Measurements from ENCODE around the gene TBC1D14.
A peak's percentile ranks its signal among the peaks of the same experiment; 100 is the strongest.

TBC1D14 gene

DNA sequence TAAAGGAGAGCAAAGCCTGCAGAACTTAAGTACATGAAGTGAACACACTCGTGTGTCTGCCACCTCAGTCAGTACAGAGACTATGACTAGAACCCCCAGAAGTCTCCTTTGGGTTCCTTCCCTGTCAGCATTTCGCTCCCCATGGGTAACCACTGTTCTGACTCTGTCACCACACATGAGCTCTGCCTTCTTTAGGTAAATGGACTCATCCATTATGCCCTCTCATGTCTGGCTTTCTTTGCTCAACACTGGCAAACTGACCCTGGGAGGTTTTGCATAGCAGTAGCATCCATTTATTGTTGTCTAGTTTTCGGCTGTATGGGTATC is 38.5 kb downstream of the TBC1D14 start:
- peaks cover 0 to 4% (median 1%) of the 10 kb centered on the region in 4 donors for H3K4me1 ChIP-seq
- TF ChIP-seq, protein P1, sequence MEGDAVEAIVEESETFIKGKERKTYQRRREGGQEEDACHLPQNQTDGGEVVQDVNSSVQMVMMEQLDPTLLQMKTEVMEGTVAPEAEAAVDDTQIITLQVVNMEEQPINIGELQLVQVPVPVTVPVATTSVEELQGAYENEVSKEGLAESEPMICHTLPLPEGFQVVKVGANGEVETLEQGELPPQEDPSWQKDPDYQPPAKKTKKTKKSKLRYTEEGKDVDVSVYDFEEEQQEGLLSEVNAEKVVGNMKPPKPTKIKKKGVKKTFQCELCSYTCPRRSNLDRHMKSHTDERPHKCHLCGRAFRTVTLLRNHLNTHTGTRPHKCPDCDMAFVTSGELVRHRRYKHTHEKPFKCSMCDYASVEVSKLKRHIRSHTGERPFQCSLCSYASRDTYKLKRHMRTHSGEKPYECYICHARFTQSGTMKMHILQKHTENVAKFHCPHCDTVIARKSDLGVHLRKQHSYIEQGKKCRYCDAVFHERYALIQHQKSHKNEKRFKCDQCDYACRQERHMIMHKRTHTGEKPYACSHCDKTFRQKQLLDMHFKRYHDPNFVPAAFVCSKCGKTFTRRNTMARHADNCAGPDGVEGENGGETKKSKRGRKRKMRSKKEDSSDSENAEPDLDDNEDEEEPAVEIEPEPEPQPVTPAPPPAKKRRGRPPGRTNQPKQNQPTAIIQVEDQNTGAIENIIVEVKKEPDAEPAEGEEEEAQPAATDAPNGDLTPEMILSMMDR (IDR thresholded peaks at IDR 0.05) = no peak
- no peak overlapping the region for H3K27ac ChIP-seq
- H3K27me3 ChIP-seq = no peaks in the 10 kb centered on the region
- DNase-seq = no peak
- no peak overlapping the region for H3K4me3 ChIP-seq
- no peaks in the 10 kb centered on the region for H3K9me3 ChIP-seq
- H3K36me3 ChIP-seq = no peaks in the 10 kb centered on the region
- intact Hi-C loops (cut with DNase I; ENCODE audit: low total_unique reads) = no loop called here

DNA sequence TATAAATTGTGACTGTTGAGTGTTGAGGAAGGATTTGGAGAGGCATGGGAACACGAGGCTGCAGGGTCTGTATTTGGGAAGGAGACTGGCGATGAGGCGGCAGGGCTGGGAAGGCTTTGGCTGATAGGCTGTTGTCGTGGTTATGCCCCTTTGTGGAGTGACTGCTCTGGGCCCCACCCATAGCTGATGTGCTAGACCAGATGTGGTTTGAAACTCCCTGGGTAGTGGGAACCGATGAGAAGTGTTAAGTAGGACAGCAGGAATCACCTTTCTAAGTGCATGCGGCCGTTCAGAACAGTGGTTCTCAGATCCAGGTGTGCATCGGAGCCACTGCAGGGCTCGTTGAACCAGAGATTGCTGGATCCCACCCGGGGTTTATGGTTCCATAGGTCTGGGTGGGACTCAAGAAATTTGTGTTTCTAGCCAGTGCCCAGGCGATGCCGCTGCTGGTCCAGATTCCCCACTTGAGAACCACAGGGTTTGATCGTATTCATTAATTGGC is 42.3 kb downstream of the TBC1D14 start:
- no peaks in the 10 kb centered on the region for H3K27me3 ChIP-seq
- no peaks in the 10 kb centered on the region for H3K9me3 ChIP-seq
- intact Hi-C loops (cut with DNase I; ENCODE audit: low total_unique reads) = no loop called here
- H3K4me1 ChIP-seq = peaks cover 0 to 9% (median 3%) of the 10 kb centered on the region in 4 donors
- no peak overlapping the region for H3K27ac ChIP-seq
- DNase-seq = no peak
- TF ChIP-seq, protein P1 (IDR thresholded peaks at IDR 0.05) = no peak
- H3K4me3 ChIP-seq = no peak overlapping the region
- no peaks in the 10 kb centered on the region for H3K36me3 ChIP-seq

DNA sequence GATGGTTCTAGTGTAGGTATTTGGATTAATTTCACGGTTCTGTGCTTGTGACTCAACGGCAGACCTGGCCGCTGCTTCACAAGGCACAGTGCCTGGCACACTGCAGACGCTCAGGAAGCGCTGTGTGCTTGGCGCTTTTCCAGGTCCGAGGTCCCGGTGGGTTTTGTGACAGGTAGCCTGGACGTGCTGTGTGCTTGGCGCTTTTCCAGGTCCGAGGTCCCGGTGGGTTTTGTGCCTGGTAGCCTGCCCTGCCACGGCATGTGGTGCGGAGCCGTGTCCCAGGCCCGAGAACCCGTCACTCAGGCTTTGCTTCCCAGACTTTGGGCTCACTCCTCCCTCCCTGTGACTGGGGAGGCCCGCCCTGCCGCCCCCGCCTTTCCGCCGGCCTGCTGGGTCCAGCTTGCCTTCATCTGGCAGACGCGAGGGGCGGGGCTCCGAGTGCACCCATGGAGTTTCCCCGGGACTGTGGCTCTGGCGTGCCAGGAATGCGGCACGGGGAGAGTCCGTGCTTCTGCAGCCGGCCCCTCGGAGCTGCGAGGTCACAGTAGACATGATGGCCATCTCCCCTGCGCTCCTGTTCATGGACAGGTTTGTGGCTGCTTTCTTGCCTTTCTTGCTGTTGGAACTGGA is 44.2 kb downstream of the TBC1D14 start:
- DNase-seq = peak; percentile 50 to 78
- H3K4me3 ChIP-seq = peak overlapping the region in 1 of 2 donors; percentile 15
- H3K36me3 ChIP-seq = no peaks in the 10 kb centered on the region
- intact Hi-C loops (cut with DNase I; ENCODE audit: low total_unique reads) = no loop called here
- peaks cover 0 to 13% (median 3%) of the 10 kb centered on the region in 4 donors for H3K4me1 ChIP-seq
- TF ChIP-seq, protein P1 (IDR thresholded peaks at IDR 0.05) = no peak
- no peaks in the 10 kb centered on the region for H3K27me3 ChIP-seq
- no peaks in the 10 kb centered on the region for H3K9me3 ChIP-seq
- H3K27ac ChIP-seq = no peak overlapping the region

DNA sequence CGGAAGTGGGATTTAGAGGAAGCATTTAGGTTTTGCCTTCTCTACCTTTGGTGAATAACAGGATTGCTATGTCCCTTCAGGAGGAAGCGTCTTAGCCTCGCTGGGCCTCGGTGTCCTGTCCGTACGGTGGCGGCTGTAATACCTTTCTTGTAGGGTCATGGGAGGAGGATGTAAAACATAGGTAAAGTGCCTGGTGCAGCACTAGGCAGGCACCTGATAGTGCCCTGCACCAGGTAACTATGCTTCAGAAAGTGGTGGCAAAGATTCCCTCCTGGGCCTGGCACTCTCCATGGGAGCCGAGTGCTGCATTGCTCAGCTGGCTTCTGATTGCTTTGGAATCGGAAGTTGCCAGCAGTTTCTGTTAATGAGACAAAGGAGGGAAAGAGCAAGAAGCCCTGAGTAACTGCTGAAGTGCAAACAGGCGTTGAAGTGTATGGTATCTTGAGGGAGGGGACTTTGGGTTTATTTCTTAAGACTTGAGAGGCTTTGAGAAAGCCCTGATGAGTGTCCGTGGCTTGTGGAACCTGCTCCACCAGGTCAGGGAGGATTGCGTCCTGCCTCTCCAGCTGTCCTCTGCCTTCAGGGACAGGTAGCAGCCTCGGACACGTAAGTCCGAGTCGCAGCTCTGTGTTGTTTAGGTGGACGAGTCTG is 45.8 kb downstream of the TBC1D14 start:
- TF ChIP-seq, protein P1 (IDR thresholded peaks at IDR 0.05) = no peak
- no peaks in the 10 kb centered on the region for H3K36me3 ChIP-seq
- H3K4me1 ChIP-seq = peaks cover 0 to 13% (median 3%) of the 10 kb centered on the region in 4 donors
- H3K27ac ChIP-seq = no peak overlapping the region
- H3K4me3 ChIP-seq = no peak overlapping the region
- DNase-seq = peak in 1 of 2 donors; percentile 35
- no peaks in the 10 kb centered on the region for H3K9me3 ChIP-seq
- no peaks in the 10 kb centered on the region for H3K27me3 ChIP-seq
- intact Hi-C loops (cut with DNase I; ENCODE audit: low total_unique reads) = no loop called here

DNA sequence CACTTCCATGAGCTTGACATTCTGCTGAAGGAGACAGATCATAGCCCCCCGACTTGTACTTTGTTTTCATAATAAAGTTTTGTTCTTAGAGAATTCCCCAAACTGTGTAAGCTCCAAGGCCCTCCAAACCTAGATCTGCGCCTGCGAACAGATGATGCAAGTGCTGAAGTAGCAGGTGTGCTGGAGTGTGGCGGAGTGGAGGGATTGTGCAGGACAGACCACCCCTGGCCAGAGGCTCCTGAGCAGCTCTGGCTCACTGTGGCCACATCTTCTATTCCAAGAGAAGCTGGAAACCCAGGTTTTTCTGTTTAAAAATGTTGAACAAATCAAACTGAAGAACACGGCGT is 46.4 kb downstream of the TBC1D14 start:
- Histone ChIP-seq H3K36me3 (no peaks in the 10 kb centered on the region), H3K4me3 (no peak overlapping the region), H3K9me3 (no peaks in the 10 kb centered on the region), H3K27me3 (no peaks in the 10 kb centered on the region), H3K4me1 (peaks cover 0 to 13% (median 3%) of the 10 kb centered on the region in 4 donors), H3K27ac (no peak overlapping the region)
- peak in 1 of 2 donors; percentile 38 for DNase-seq
- TF ChIP-seq, protein P1 (IDR thresholded peaks at IDR 0.05) = no peak
- intact Hi-C loops (cut with DNase I; ENCODE audit: low total_unique reads) = no loop called here
